ENCODE measurements around the gene NFATC2.

DNA sequence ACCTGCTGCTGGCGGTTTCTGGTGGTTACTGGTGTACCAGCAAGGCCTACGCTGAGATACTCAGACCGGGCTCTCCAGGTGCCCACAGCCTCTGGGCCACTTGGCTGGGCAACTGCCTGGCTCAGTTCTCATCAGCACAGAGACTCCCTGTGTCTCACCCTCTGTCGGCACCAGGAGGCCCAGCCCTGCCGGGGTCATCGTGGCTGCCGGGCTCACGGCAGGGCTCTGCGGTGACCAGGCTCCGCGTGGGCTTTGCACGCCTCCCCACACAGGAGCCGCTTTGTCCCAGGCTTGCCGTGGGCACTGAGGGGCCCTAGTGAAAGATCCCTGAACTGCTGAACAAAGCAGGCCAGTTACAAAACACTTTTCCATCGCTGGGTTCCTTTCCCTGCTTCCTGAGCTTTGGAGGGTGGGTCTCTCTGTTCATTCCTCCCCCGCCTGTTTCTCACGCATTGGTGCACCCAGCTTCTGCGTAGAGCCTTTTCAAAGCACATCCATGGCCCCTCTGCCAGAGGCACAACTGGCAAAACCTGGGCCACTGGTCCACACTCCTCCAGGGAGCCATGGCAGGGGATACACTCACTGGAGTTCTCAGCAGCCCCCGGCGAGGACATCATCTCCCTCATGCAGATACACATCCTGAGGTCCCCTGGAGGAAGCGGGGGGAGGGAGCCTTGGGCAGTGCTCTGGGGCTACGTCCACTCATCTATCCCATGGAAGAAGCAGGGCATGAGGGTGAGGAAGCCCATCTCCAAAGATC, 117.0 kb downstream of the NFATC2 start:
- no peak for TF ChIP-seq POLR2A (IDR thresholded peaks at IDR 0.05)
- TF ChIP-seq, protein P1, sequence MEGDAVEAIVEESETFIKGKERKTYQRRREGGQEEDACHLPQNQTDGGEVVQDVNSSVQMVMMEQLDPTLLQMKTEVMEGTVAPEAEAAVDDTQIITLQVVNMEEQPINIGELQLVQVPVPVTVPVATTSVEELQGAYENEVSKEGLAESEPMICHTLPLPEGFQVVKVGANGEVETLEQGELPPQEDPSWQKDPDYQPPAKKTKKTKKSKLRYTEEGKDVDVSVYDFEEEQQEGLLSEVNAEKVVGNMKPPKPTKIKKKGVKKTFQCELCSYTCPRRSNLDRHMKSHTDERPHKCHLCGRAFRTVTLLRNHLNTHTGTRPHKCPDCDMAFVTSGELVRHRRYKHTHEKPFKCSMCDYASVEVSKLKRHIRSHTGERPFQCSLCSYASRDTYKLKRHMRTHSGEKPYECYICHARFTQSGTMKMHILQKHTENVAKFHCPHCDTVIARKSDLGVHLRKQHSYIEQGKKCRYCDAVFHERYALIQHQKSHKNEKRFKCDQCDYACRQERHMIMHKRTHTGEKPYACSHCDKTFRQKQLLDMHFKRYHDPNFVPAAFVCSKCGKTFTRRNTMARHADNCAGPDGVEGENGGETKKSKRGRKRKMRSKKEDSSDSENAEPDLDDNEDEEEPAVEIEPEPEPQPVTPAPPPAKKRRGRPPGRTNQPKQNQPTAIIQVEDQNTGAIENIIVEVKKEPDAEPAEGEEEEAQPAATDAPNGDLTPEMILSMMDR (IDR thresholded peaks at IDR 0.05): no peak
